Large intestine (tissue), 3 donors: ENCODE data around the gene RPL21. TPM values are rescaled to one million over a fixed set of nuclear protein-coding genes. Genes with fewer than 3 reads are reported as not detected.

Source experiments
- DNase-seq, 2 donors: peaks; one replicate each; pipeline versions ENCODE4 v3.0.0 to v3.0.0-alpha.2; 2013
- H3K27ac ChIP-seq: one replicate; pipeline ENCODE4 v1.5.1; 2013; ENCODE audit warnings: low read length
- H3K27me3 ChIP-seq: 2 replicates; pipeline ENCODE4 v1.6.1; 2013; ENCODE audit warnings: low read length; ENCODE audit not compliant: control insufficient read depth, insufficient read depth
- H3K36me3 ChIP-seq: 2 replicates; pipeline ENCODE4 v1.6.1; 2013; ENCODE audit warnings: low read length; ENCODE audit not compliant: control insufficient read depth, insufficient read depth
- H3K4me1 ChIP-seq: one replicate; pipeline ENCODE4 v1.6.1; 2013; ENCODE audit warnings: low read length; ENCODE audit not compliant: control insufficient read depth, insufficient read depth
- H3K4me3 ChIP-seq: one replicate; pipeline ENCODE4 v1.5.1; 2013; ENCODE audit warnings: low read length
- H3K9me3 ChIP-seq: one replicate; pipeline ENCODE4 v1.6.1; 2013; ENCODE audit warnings: mild to moderate bottlenecking, low read depth, low read length, moderate library complexity; ENCODE audit not compliant: control insufficient read depth
- WGBS: methylation state at CpG from one replicate; pipeline ENCODE4 v1.1.5; 2013; ENCODE audit warnings: low lambda C conversion rate; ENCODE audit not compliant: insufficient coverage; 5-methylcytosine and 5-hydroxymethylcytosine counted together
- polyA plus RNA-seq: library from polyadenylated mRNA; unstranded; fragments of 120-200 nt; gene quantifications from one replicate; pipeline ENCODE4 v1.2.1, GENCODE V29; 2013

RPL21 gene
- polyA plus RNA-seq, 1 donor = 1,529 TPM

DNA sequence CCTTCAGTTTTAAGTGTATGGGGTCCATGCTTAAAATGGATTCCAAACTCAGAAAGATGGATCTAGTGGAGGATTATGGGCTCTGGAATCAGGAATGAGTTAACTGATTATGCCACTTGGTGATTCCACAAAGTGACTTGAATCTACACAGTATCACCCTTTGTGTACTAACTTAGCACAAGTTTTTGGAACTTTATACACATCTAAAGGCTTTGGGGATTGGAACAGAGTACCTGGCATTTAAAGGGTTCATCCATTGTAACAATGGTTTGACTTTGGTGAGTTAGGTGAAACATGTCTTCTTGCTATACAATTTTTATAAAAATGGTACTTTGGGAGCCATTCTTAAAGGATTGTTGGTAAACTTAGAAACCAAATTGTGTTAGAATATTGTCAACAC, 1.1 kb downstream of the RPL21 start:
- H3K9me3 ChIP-seq = no peaks in the 10 kb centered on the region
- H3K27me3 ChIP-seq = no peaks in the 10 kb centered on the region
- H3K4me1 ChIP-seq = no peaks in the 10 kb centered on the region
- H3K36me3 ChIP-seq = peaks cover 23% of the 10 kb centered on the region
- H3K27ac ChIP-seq = peak overlapping the region; percentile 78
- H3K4me3 ChIP-seq = peak overlapping the region; percentile 86
- DNase-seq = no peak

DNA sequence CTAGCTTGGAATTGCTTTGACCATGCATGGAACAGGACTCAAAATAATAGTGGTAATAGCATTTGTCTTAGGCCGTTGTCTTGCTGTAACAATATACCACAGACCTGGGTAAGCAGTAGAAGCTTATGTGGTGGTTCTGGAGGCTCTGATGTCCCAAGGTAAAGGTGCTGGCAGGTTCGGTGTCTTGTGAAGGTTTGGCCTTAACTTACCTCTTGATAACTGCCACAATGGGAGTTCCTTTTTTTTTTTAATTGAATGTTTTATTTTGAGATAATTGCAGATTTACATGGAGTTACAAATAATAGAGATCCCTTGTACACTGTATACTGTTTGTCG, 5.8 kb downstream of the RPL21 start:
- no peak for DNase-seq
- peaks cover 36% of the 10 kb centered on the region for H3K36me3 ChIP-seq
- H3K9me3 ChIP-seq = no peaks in the 10 kb centered on the region
- H3K4me1 ChIP-seq = no peaks in the 10 kb centered on the region
- no peak overlapping the region for H3K27ac ChIP-seq
- no peaks in the 10 kb centered on the region for H3K27me3 ChIP-seq
- H3K4me3 ChIP-seq = no peak overlapping the region
- no CpG with 5 or more reads among the region's 3 CpGs for WGBS

DNA sequence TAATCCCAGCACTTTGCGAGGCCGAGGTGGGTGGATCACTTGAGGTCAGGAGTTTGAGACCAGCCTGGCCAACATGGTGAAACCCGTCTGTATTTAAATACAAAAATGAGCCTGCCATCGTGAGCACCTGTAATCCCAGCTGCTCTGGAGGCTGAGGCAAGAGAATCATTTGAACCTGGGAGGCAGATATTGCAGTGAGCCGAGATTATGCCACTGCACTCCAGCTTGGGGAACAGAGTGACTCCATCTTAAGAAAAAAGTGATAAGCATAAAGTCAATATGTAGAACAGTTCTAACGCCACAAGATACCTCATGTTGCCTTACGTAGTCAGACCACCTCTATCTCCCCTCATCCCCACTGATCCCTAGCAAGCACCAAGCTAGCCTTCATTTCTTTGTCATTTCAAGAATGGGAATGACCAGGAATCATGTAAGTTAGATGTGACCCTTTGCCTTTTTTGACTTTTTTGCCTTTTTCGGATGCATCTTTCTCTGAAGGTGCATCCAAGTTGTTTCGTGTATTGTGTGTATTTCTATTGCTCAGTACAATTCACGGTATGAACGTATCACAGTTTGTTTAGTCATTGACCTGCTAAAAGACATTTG, 6.4 kb downstream of the RPL21 start:
- 94% methylated on average over 2 of the region's 11 CpGs for WGBS
- DNase-seq = no peak
- Histone ChIP-seq H3K27ac (no peak overlapping the region), H3K36me3 (peaks cover 36% of the 10 kb centered on the region), H3K9me3 (no peaks in the 10 kb centered on the region), H3K4me3 (no peak overlapping the region), H3K27me3 (no peaks in the 10 kb centered on the region), H3K4me1 (no peaks in the 10 kb centered on the region)

DNA sequence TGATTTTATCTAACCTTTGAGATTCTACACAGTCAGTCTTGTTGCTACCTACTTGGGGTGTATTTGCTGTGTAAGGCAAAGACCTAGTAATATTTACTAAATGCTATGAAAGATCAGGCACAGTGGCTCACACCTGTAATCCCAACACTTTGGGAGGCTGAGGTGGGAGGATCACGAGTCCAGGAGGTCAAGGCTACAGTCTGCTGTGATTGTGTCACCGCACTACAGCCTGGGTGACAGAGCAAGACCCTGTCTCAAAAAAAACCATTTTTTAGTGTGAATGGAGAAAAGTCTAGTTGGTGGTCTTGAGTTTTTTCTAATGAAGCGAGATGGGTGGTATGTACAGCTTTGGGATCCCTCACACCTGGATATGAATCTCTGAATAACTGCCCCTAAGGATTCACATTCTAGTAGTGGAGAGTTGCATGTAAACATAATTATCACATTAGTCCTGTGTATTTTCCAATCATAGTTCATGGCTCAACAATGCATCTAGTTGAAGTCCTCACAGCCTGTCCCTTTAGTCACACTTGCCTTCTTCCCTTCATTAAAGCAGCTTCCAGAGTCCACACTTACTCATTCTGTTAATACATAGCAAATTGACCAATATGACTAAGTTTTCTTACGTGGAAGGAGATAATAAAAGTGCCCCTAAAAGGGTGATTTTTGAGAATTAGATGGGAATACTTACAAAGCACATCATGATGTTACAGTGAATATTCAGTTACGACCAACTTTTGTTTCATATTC, 7.5 kb downstream of the RPL21 start:
- no peak overlapping the region for H3K4me3 ChIP-seq
- no peak overlapping the region for H3K27ac ChIP-seq
- DNase-seq = no peak
- no peaks in the 10 kb centered on the region for H3K27me3 ChIP-seq
- WGBS = 86% methylated on average over 2 of the region's 5 CpGs
- peaks cover 36% of the 10 kb centered on the region for H3K36me3 ChIP-seq
- no peaks in the 10 kb centered on the region for H3K9me3 ChIP-seq
- peaks cover 1% of the 10 kb centered on the region for H3K4me1 ChIP-seq

DNA sequence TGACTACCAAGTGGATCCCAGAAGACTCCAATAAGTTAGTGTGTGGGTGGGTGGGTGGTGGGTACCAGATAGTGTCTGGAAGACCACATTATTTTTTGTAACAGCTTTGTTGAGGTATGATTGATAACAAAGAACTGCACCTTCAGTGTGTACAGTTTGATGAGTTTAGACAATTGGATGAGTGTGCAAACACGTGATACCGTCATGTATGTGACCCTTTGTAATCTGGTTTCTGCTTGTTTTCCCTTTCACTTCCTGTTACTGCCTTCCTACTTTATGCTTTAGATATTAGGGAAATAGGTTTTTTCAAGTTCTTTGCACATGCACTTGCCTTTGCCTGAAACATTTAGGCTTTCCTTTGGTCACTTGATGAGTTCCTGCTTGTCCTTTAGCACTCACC, 8.5 kb downstream of the RPL21 start:
- H3K36me3 ChIP-seq = peaks cover 30% of the 10 kb centered on the region
- no peaks in the 10 kb centered on the region for H3K27me3 ChIP-seq
- peak overlapping the region; percentile 12 for H3K27ac ChIP-seq
- DNase-seq = peak in 1 of 2 donors; percentile 48
- H3K4me1 ChIP-seq = peaks cover 4% of the 10 kb centered on the region
- WGBS = no CpG with 5 or more reads among the region's 2 CpGs
- no peak overlapping the region for H3K4me3 ChIP-seq
- no peaks in the 10 kb centered on the region for H3K9me3 ChIP-seq

DNA sequence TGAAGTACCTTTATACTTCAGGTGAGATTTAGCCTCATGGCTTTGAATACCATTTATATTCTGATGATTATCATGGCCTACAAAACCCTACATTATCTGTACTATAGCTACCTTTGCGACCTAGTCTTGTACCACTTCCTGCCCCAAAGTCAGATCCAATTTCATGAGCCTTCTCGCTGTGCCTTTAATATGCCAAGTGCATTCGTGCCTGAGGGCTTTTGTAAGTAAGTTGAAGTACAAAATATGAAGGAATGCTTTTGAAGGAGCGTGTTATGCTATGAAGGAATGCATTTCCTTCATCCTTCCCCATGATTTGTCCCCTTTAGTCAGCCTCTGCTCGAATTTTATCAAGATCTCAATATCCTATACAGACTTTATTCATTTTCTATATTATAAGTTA, 10.0 kb downstream of the RPL21 start:
- Histone ChIP-seq H3K4me3 (no peak overlapping the region), H3K27ac (no peak overlapping the region), H3K9me3 (no peaks in the 10 kb centered on the region), H3K27me3 (no peaks in the 10 kb centered on the region), H3K36me3 (peaks cover 22% of the 10 kb centered on the region), H3K4me1 (peaks cover 4% of the 10 kb centered on the region)
- WGBS = 83% methylated on average over 1 of the region's 5 CpGs
- DNase-seq = no peak

DNA sequence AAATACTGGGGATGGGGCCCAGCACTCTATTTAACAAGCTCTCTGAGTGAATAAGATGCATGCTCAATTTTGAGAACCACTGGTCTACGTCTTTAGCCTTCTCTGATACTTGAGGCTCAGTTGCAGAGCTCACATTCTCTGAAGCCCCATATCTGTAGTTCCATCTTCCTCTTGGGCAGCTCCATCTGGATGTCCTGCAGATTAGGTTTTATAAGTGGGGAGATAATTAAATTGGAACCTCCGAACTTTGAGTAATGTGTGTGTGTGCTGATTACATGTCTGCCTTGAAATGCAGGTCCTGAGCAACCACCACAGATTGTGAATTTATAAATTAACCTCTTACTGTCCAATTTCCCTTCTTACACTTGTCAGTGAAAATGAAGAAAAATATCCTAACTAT, 12.1 kb downstream of the RPL21 start:
- H3K4me1 ChIP-seq = peaks cover 9% of the 10 kb centered on the region
- no peak overlapping the region for H3K27ac ChIP-seq
- WGBS = no CpG with 5 or more reads among the region's 2 CpGs

DNA sequence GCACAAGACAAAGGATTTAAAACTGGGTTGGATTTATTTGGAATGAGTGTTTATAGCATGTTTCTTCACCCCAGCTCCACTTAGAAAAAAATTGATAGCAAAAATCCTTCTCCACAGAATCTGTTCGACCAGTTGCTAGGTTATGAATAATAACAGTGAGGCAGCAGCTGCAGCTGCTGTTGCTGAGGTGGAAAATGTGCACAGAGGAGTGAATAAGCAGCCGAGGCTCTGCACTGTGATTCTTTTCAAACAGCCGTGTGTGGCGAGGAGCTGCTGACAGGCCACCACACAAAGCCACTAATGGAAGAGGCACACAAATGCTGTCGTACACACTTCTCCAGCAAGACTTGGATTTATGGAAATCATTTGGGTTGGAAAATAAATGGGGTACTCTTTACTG, 12.8 kb downstream of the RPL21 start:
- H3K36me3 ChIP-seq = peaks cover 2% of the 10 kb centered on the region

More for the DNA sequence above, 12.1 kb downstream of the RPL21 start:
- H3K27me3 ChIP-seq = no peaks in the 10 kb centered on the region
- no peaks in the 10 kb centered on the region for H3K9me3 ChIP-seq
- no peak overlapping the region for H3K4me3 ChIP-seq
- peaks cover 5% of the 10 kb centered on the region for H3K36me3 ChIP-seq
- DNase-seq = no peak

DNA sequence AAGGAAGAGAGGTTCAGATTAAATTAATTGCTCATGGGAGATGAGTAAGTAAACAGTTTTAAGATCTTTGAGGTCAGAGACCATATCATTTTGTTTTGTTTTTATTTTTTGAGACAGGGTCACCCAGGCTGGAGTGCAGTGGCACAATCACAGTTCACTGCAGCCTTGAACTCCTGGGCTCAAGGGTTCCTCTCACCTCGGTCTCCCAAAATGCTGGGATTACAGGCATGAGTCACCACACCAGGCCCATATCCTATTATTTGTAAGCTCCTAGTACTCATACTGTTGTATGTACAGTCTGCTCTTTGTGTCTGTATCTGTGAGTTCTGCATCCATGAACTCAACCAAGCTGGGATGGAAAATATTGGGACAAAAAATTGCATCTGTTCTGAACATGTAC, 13.3 kb downstream of the RPL21 start:
- Histone ChIP-seq H3K27ac (peak overlapping the region; percentile 8), H3K36me3 (peaks cover 2% of the 10 kb centered on the region), H3K27me3 (no peaks in the 10 kb centered on the region), H3K4me3 (no peak overlapping the region), H3K4me1 (peaks cover 9% of the 10 kb centered on the region), H3K9me3 (no peaks in the 10 kb centered on the region)
- no peak for DNase-seq
- no CpG with 5 or more reads among the region's 1 CpG for WGBS

More for the DNA sequence above, 12.8 kb downstream of the RPL21 start:
- WGBS = no CpG with 5 or more reads among the region's 5 CpGs
- no peaks in the 10 kb centered on the region for H3K9me3 ChIP-seq
- peak; percentile 29 to 49 for DNase-seq
- peaks cover 9% of the 10 kb centered on the region for H3K4me1 ChIP-seq
- peak overlapping the region; percentile 11 for H3K27ac ChIP-seq
- no peaks in the 10 kb centered on the region for H3K27me3 ChIP-seq
- H3K4me3 ChIP-seq = no peak overlapping the region

DNA sequence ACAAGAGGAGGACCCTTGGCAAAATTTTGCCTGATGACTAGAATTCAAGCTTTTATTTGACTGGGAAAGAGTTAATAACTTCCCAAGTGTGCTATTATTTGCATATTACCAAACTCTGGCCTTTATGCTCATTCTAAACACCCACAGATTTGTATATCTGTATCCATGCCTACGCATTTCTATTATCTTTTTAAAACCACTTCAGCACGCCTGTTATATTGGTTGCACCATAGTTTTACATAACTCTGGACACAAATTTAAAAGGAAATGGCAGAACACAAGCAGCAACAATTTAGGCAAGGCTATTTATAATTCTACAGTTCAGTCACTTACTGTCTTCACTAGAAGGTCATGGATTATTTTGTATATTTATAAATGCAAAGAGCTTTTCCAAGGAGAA, 15.6 kb downstream of the RPL21 start:
- Histone ChIP-seq H3K4me1 (peaks cover 12% of the 10 kb centered on the region), H3K4me3 (no peak overlapping the region), H3K36me3 (no peaks in the 10 kb centered on the region), H3K9me3 (no peaks in the 10 kb centered on the region), H3K27me3 (peaks cover 2% of the 10 kb centered on the region), H3K27ac (no peak overlapping the region)
- 44% methylated on average over 2 of the region's 2 CpGs for WGBS
- no peak for DNase-seq

DNA sequence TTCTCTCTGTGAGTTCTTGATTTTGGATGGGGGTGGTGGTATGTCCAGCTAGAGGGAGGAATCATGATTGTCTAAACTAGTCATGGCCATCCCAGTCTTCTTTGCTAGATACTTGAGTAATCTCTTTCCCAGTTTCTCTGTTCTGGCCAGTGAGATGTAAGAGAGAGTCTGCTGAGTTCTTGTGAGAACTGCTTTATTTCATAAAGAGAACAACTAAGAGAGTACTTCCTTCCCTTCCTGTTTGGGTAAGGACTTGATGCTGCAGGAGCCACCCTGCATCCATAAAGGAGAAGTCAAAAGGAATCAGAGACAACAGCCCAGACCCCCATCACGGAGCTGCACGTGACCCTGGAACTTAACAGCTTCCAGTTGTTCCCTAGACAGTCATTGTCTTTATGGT, 16.2 kb downstream of the RPL21 start:
- Histone ChIP-seq H3K4me1 (peaks cover 12% of the 10 kb centered on the region), H3K9me3 (no peaks in the 10 kb centered on the region), H3K4me3 (no peak overlapping the region), H3K36me3 (no peaks in the 10 kb centered on the region), H3K27ac (no peak overlapping the region), H3K27me3 (peaks cover 2% of the 10 kb centered on the region)
- WGBS = no CpG with 5 or more reads among the region's 2 CpGs
- DNase-seq = no peak
